ENCODE measurements around the gene POLR3A.

The POLR3A gene

GRCh38 chr10:77977934-77978333, 51.4 kb downstream of the POLR3A start:
- DNase-seq (ENCODE audit: low spot score): no peak

DNA sequence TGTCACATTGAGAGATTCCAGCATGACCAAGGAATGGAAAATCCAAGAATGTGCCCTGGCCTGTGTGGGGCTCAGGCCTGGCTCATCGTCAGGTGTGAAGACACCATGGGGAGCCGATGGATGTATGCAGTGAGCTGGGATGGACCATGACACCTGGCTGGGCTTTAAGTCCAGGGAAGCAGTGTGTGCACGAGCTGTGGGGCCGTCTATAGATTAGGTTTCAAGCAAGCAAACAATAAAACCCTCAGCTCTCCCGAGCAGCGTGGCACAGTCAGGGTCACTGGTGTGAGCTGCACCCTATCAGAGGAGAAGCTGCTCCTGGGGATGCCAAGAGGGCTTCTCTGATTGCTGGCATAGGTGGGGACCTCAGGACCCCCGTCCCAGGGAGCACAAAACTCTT, 52.3 kb downstream of the POLR3A start:
- no peak for DNase-seq (ENCODE audit: low spot score)

DNA sequence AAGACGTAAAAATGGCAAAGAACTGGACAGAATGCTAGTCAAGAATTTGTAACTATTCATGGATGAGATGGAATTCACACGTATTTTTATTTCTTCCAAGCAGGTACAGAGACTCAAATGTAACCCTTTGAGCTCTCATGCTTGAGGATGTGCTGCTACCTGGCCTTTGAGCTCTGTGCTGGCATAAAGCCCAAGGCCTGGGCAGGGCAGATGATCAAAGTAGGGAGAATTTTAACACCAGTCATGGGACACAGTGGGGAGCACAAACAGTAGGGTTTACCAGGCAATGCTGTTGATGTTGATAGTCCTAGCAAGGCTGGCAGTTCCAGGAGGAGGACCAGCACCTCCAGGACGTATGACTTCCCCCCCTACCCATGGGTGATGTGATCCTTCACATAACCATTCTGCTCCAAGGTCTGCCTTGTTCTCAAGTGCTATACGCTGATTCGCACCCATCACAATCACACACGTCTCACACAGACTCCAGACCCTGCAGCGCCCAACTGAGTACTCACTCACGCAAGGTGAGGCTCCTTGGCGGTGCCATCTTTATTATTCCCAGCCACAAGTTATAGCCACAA, 54.1 kb downstream of the POLR3A start:
- DNase-seq (ENCODE audit: low spot score): no peak

DNA sequence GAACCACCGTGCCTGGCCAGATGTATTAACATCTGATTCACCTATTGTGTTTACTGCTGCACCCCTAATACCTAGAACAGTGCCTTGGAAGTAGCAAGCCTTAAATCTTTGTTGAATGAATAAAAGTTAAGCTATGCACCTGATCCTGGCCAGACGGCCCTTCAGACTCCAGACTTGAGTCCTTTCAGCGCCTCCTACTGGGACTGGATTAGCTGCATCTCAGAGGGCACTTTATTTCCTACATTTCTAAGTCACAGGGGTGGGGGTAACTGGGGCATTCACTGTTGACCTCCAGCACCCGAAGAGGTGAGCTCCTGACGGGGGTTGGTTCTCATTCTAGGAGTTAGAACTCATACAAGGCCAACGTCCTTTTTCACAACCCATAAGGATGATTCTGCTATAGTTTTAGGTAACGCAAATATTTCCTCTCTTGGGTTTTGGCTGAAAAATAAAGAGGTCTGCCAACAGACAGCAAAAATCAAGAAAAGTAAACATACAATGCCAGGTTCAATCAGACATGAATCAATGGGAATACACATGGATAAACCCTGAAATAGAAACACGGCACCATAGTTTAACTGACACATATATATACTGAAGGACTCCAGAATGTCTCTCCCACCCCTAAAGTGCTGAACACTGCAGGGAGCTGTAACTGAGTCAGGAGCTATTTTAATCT, 54.8 kb downstream of the POLR3A start:
- DNase-seq (ENCODE audit: low spot score): no peak

- no peak for DNase-seq (ENCODE audit: low spot score)
These were observed 56.0 kb downstream of the POLR3A start for GRCh38 chr10:77973276-77973675.

DNA sequence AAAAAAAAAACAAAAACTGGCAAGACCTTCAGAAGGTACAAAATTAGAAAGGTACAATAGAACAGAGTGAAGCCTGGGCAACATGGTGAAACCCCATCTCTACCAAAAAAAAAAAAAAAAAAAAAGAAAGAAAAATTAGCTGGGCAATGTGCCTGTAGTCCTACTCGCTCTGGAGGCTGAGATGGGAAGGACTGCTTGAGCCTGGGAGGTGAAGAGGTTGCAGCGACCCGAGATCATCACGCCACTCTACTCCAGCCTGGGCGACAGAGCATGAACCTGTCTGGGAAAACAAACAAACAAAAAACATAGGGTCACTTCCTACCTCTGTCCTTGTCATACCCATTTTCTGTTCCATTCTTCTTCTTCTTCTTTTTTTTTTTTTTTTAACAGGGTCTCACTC, 57.2 kb downstream of the POLR3A start:
- DNase-seq (ENCODE audit: low spot score): no peak

GRCh38 chr10:77971804-77972144, 57.5 kb downstream of the POLR3A start:
- DNase-seq (ENCODE audit: low spot score): no peak

- DNase-seq (ENCODE audit: low spot score): peak; percentile 10
These were observed 58.2 kb downstream of the POLR3A start for GRCh38 chr10:77970869-77971803.

DNA sequence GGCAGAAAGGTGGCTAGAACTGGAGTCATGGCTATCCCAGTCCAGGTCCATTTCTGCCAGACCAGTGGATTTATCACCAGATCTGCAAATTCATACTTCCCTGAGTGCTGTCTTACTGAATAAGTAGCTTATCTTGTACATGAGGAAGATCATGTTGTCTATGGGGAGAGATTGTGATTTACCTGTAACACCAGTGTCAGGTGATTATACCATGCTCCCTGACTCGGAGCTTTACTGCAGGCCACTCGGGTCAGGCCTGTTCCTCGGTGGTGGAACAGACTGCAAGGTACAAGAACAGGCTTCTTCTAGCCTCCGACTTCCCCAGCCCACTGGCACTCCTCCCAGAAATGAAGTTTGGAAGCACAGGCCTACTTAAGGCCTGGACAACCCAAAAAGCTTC, 60.2 kb downstream of the POLR3A start:
- no peak for DNase-seq (ENCODE audit: low spot score)

DNA sequence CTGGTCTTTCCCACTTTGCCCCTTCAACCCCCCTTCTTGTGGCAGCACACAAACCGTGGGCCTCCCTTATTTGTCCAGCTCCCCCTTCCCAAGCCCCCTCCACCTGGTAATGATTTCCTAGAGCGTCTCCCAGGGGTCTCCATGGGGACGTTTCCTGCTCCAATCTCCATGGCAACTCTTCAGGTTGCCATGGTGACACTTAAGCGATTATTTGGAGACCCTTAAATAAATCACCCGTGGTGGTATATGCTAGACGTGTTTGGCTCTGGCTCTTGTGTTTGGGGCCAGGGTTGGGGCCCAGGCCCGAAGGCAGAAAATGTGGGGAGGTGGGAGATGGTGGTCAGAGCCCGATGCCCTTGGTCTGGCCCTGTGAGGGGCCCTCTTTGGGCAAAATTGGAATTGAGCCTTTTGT, 61.7 kb downstream of the POLR3A start:
- no peak for DNase-seq (ENCODE audit: low spot score)

GRCh38 chr10:77965294-77965693, 64.0 kb downstream of the POLR3A start:
- no peak for DNase-seq (ENCODE audit: low spot score)

DNA sequence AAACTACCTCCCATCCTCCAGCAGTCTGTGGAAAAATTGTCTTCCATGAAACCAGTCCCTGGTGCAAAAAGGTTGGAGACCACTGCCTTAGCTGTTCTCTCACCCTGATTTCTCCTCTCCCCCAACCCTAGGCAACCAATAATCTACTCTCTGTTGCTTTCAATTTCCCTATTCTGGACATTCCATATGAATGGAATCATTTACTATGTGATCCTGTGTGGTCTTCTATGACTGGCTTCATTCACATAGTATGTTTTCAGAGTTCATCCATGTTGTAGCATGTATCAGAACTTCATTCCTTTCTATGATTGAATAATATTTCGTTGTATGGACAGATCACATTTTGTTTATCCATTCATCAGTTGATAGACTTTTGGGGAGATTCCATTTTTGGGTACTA, 64.5 kb downstream of the POLR3A start:
- DNase-seq (ENCODE audit: low spot score): no peak

GRCh38 chr10:77963901-77964300, 65.4 kb downstream of the POLR3A start:
- DNase-seq (ENCODE audit: low spot score): no peak

DNA sequence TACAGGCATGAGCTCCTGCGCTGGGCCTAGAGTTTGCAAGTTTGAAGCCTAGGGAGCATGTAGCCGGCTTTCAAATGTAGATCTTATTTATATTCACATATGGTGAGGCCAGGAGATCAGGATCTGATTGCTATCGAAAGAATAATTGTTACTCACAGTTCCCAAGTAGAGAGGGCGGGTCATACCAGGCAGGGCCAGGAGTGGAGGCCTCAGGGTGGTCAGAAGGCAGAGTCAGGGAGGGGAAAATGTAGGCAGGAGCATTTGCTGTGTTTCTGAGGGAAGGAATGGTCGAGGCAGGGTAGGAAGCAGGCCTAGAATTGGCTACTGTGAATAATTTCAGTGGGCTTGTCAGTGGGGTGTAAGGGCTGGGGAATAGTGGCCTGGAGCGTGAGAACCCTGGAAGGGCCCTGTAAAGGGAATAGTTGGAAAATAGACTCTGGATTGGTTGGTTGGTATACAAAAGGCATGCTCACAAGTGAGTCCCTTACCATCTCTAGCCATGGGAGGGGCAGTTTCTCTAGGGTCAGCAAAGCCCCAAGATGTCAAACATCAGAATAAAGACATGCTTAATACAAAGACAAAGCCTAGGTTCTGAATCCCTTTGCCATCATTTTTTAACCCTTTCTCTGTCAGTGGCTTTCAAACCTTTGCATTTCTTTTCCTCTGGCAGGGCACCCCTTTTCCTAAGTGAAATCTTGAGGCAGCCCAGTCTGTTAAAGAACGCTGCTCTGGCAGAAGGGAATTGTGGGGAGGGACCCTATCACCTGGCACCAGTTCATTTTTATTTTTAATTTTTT, 66.8 kb downstream of the POLR3A start:
- DNase-seq (ENCODE audit: low spot score): no peak

GRCh38 chr10:77961668-77962067, 67.6 kb downstream of the POLR3A start:
- no peak for DNase-seq (ENCODE audit: low spot score)

- DNase-seq (ENCODE audit: low spot score): no peak
These were observed 68.4 kb downstream of the POLR3A start for GRCh38 chr10:77960829-77961329.

- DNase-seq (ENCODE audit: low spot score): no peak
These were observed 69.3 kb downstream of the POLR3A start for GRCh38 chr10:77959887-77960455.

GRCh38 chr10:77959384-77959783, 69.9 kb downstream of the POLR3A start:
- no peak for DNase-seq (ENCODE audit: low spot score)

DNA sequence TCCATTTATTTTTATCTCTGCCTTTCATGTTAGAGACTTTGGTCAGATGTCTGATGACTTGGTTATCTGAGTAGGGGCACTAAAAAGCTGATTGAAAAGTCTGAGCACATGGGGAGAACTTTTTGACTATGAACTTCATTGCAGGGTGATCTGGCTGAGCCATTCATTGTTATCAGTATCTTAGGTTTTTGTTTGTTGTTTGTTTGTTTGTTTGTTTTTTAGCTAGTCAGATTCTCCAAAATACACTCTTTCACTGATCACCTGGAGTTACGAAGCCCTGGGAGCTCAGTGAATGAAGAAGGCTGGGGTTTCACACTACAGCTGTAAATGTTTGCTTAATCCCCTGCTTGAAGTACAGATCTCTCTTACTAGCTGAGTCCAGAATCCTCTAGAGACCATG, 74.2 kb downstream of the POLR3A start:
- DNase-seq (ENCODE audit: low spot score): no peak

- DNase-seq (ENCODE audit: low spot score): no peak
These were observed 80.1 kb downstream of the POLR3A start for GRCh38 chr10:77949167-77949566.

DNA sequence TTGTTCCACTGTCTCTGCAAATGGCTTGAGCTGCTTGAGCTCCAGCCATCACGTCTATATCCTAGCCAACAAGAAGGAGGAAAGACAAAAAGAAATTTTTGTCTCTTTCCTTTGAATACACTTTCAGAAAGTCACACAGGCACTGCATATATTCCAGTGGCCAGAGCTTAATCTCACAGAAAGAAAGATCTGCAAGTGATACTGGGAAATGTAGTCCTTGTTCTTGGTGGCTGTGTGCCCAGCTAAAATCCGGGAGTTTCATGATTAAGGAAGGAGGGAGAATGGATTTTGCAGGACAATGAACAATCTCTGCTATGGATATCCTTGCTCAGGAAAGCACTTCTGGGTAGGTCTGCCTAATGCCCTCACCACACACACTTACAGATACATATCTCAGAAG, 83.2 kb downstream of the POLR3A start:
- no peak for DNase-seq (ENCODE audit: low spot score)

DNA sequence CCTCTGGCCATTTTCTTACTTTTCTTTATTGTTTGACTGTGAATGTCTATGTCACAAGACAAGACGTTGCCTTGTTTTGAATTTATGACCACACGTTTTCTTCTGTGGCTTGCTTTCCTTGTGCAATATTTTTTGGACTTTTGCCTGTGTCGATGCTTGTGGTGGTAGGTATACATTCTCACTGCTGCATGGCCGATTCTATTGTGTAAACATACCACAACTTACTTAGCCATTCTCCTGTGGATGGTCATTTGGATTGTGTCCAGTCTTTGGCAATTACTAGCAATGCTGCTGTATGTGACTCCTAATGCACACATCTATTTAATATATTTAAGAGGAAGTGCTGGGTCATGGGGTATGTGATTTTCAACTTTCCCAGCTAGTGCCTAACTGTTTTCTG, 84.8 kb downstream of the POLR3A start:
- no peak for DNase-seq (ENCODE audit: low spot score)
